Lower lobe of right lung (tissue), 2 donors: ENCODE results near the gene ARHGEF26. TPM values are rescaled to one million over a fixed set of nuclear protein-coding genes. Genes with fewer than 3 reads are reported as not detected.

ENCODE experiments used
- ATAC-seq, 2 donors: fragments of 200-7000 bp; cut with Tn5 transposase; one replicate each; pipeline ENCODE4 v1.9.1; 2020 to 2022; ENCODE audit warnings: mild to moderate bottlenecking in 2 of 2, moderate library complexity in 2 of 2
- DNase-seq: peaks from one replicate; pipeline ENCODE4 v3.0.0-alpha.2; 2020
- H3K27ac ChIP-seq: fragments of 200-600 bp; one replicate; pipeline ENCODE4 v1.8.0; 2022
- H3K27me3 ChIP-seq: fragments of 200-600 bp; one replicate; pipeline ENCODE4 v1.8.0; 2022; ENCODE audit warnings: low read depth
- H3K36me3 ChIP-seq: fragments of 200-600 bp; one replicate; pipeline ENCODE4 v1.8.0; 2022; ENCODE audit warnings: mild to moderate bottlenecking
- H3K4me1 ChIP-seq: fragments of 200-600 bp; one replicate; pipeline ENCODE4 v1.8.0; 2022
- H3K4me3 ChIP-seq: fragments of 200-600 bp; one replicate; pipeline ENCODE4 v1.8.0; 2022; ENCODE audit warnings: mild to moderate bottlenecking
- H3K9me3 ChIP-seq: fragments of 200-600 bp; one replicate; pipeline ENCODE4 v1.8.0; 2022
- CTCF ChIP-seq: fragments of 200-600 bp; IDR thresholded peaks from one replicate; pipeline ENCODE4 v1.8.0; 2022; ENCODE audit warnings: antibody characterized with exemption, mild to moderate bottlenecking
- intact Hi-C: fragments of 100-400 bp; cut with DNase I; formaldehyde crosslinking; loops from one replicate; pipeline ENCODE4 v1.11.0; 2022
- total RNA-seq: library from RNA; stranded (reverse); fragmentation: NEBNext Ultra II Directional; extraction: Animal tissue kit (Norgen Biotek cat#: 25700); gene quantifications from one replicate; pipeline ENCODE4 v1.2.1, GENCODE V29; 2021
- donor health status: DM: no; HTN: yes; CAD: no; lungs with severe emphysema.

ARHGEF26 gene
- total RNA-seq, 1 donor from 2014 or later: 50.9 TPM

- no peak for ATAC-seq
- TF ChIP-seq CTCF: no peak
- H3K9me3 ChIP-seq: no peaks in the 10 kb centered on the region
- intact Hi-C loops: no loop called here
- no peak for DNase-seq
- no peak overlapping the region for H3K27ac ChIP-seq
- H3K36me3 ChIP-seq: no peaks in the 10 kb centered on the region
- H3K4me1 ChIP-seq: peaks cover 7% of the 10 kb centered on the region
- no peak overlapping the region for H3K4me3 ChIP-seq
- no peaks in the 10 kb centered on the region for H3K27me3 ChIP-seq
Observed at GRCh38 chr3:154143873-154144272, 22.7 kb downstream of the ARHGEF26 start.

GRCh38 chr3:154144825-154145465 is 23.8 kb downstream of the ARHGEF26 start:
- no peaks in the 10 kb centered on the region for H3K9me3 ChIP-seq
- no peak overlapping the region for H3K4me3 ChIP-seq
- intact Hi-C loops: no loop called here
- H3K4me1 ChIP-seq: peaks cover 7% of the 10 kb centered on the region
- H3K27ac ChIP-seq: no peak overlapping the region
- no peak for TF ChIP-seq CTCF
- no peak for DNase-seq
- no peaks in the 10 kb centered on the region for H3K36me3 ChIP-seq
- ATAC-seq: peak; percentile 45 to 63
- no peaks in the 10 kb centered on the region for H3K27me3 ChIP-seq

- DNase-seq (no peak), ATAC-seq (peak; percentile 17 to 51)
- H3K9me3 ChIP-seq: no peaks in the 10 kb centered on the region
- H3K27ac ChIP-seq: peak overlapping the region; percentile 14
- H3K4me1 ChIP-seq: peaks cover 12% of the 10 kb centered on the region
- no peak overlapping the region for H3K4me3 ChIP-seq
- no peaks in the 10 kb centered on the region for H3K27me3 ChIP-seq
- TF ChIP-seq CTCF: no peak
- H3K36me3 ChIP-seq: peaks cover 5% of the 10 kb centered on the region
- intact Hi-C loops: no loop called here
Observed at GRCh38 chr3:154148541-154148940, 27.4 kb downstream of the ARHGEF26 start.

- Histone ChIP-seq H3K4me1 (peaks cover 12% of the 10 kb centered on the region), H3K27me3 (no peaks in the 10 kb centered on the region), H3K27ac (no peak overlapping the region), H3K36me3 (peaks cover 5% of the 10 kb centered on the region), H3K4me3 (no peak overlapping the region), H3K9me3 (no peaks in the 10 kb centered on the region)
- DNase-seq (no peak), ATAC-seq (no peak)
- intact Hi-C loops: no loop called here
- TF ChIP-seq CTCF: no peak
Observed at GRCh38 chr3:154149286-154149685, 28.1 kb downstream of the ARHGEF26 start.

- peak; percentile 82 to 91 for ATAC-seq
- H3K9me3 ChIP-seq: no peaks in the 10 kb centered on the region
- H3K27ac ChIP-seq: peak overlapping the region; percentile 19
- TF ChIP-seq CTCF: no peak
- H3K27me3 ChIP-seq: no peaks in the 10 kb centered on the region
- intact Hi-C loops: no loop called here
- no peak for DNase-seq
- peaks cover 5% of the 10 kb centered on the region for H3K4me1 ChIP-seq
- H3K36me3 ChIP-seq: peaks cover 5% of the 10 kb centered on the region
- no peak overlapping the region for H3K4me3 ChIP-seq
Observed at GRCh38 chr3:154151969-154152368, 30.8 kb downstream of the ARHGEF26 start.
